Sigmoid colon (tissue), 7 donors: ENCODE data around the gene NELFCD. TPM values are rescaled to one million over a fixed set of nuclear protein-coding genes. Genes with fewer than 3 reads are reported as not detected.

Source experiments
- DNase-seq: peaks from one replicate; pipeline ENCODE4 v3.0.0-alpha.2; 2019
- H3K27ac ChIP-seq, 4 donors: fragments of 200-600 bp; sonication (generic); one replicate each; pipeline ENCODE4 v1.5.1; 2016 to 2019; ENCODE audit warnings: mild to moderate bottlenecking in 1 of 4
- H3K27me3 ChIP-seq, 3 donors: fragments of 200-600 bp; sonication (generic); one replicate each; pipeline ENCODE4 v1.5.1; 2019; ENCODE audit warnings: mild to moderate bottlenecking in 1 of 3
- H3K36me3 ChIP-seq, 4 donors: fragments of 200-600 bp; sonication (generic); one replicate each; pipeline ENCODE4 v1.5.1; 2016 to 2019
- H3K4me1 ChIP-seq, 4 donors: fragments of 200-600 bp; sonication (generic); one replicate each; pipeline ENCODE4 v1.5.1; 2017 to 2019
- H3K4me3 ChIP-seq, 4 donors: fragments of 200-600 bp; sonication (generic); one replicate each; pipeline ENCODE4 v1.5.1; 2017 to 2019; ENCODE audit warnings: mild to moderate bottlenecking in 2 of 4, moderate library complexity in 1 of 4
- H3K9me3 ChIP-seq, 4 donors: fragments of 200-600 bp in 3 of 4; sonication (generic) in 3 of 4; one replicate each; pipeline versions ENCODE4 v1.5.1 to v1.6.1; 2013 to 2019
- EP300 ChIP-seq, 4 donors: sonication (generic); formaldehyde crosslinking; IDR thresholded peaks; one replicate each; pipeline ENCODE4 v1.6.1; 2017; ENCODE audit warnings: antibody characterized with exemption in 4 of 4
- POLR2A ChIP-seq, 2 donors: fragments of 450-650 bp; IDR thresholded peaks; one replicate each; pipeline ENCODE4 v1.6.1; 2016; ENCODE audit warnings: antibody characterized with exemption in 2 of 2, mild to moderate bottlenecking in 2 of 2, moderate library complexity in 2 of 2
- POLR2AphosphoS5 ChIP-seq, 4 donors: sonication (generic); formaldehyde crosslinking; IDR thresholded peaks; one replicate each; pipeline ENCODE4 v1.6.1; 2017; ENCODE audit warnings: antibody characterized with exemption in 4 of 4
- WGBS, 2 donors: extraction: QIAGEN DNeasy Blood & Tissue Kit; methylation state at CpG; one replicate each; pipeline ENCODE4 v1.1.7; 2013; 5-methylcytosine and 5-hydroxymethylcytosine counted together
- intact Hi-C: fragments of 100-400 bp; cut with DNase I; formaldehyde crosslinking; loops from one replicate; pipeline ENCODE4 v1.15.1; 2023
- polyA plus RNA-seq, 3 donors: library from polyadenylated mRNA; stranded (reverse); fragments of 200-250 nt; gene quantifications; one replicate each; pipeline ENCODE4 v1.2.3, GENCODE V29; 2013
- total RNA-seq, 4 donors: library from RNA; depleted of rRNA; stranded (reverse); fragments of >200 nt; gene quantifications; one replicate each; pipeline ENCODE4 v1.1.0, GENCODE V29; 2016
- TF ChIP-seq, protein P1 (sequence below), 4 experiments: fragments of 450-650 bp in 3 of 4; fragments of 200-600 bp in 1 of 4; IDR thresholded peaks; one replicate each; pipeline ENCODE4 v1.5.1; 2016 to 2019; ENCODE audit warnings: antibody characterized with exemption in 4 of 4, mild to moderate bottlenecking in 3 of 4, moderate library complexity in 2 of 4
- donor health status: healthy with polysubstance abuse.
- donor health status: Bipolar disorder and iron deficiency.
- donor health status: healthy.

Gene NELFCD
- total and polyA plus RNA-seq, 7 donors, result 22.7 to 53.2 (median 42.8) TPM

DNA sequence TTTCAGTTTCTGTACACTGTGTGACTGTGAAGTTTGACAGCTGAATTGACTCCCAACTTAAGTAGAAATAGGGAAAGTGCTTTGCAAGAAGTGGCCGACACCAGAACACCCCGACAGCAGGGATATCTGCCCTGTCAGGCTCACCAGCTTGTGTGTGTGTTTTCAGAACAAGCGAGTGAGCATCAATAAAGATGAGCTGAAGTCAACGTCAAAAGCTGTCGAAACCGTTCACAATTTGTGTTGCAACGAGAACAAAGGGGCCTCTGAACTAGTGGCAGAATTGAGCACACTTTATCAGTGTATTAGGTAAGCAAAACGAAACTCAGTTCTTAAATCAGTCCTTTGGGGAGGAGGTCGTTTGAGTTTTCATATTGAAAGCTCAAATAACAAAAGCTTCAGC is 10.7 kb downstream of the NELFCD start:
- Histone ChIP-seq H3K4me1 (no peaks in the 10 kb centered on the region), H3K27ac (no peak overlapping the region), H3K9me3 (no peaks in the 10 kb centered on the region), H3K36me3 (peaks cover 41 to 100% (median 82%) of the 10 kb centered on the region in 4 donors), H3K27me3 (no peaks in the 10 kb centered on the region), H3K4me3 (no peak overlapping the region)
- TF ChIP-seq, protein P1, sequence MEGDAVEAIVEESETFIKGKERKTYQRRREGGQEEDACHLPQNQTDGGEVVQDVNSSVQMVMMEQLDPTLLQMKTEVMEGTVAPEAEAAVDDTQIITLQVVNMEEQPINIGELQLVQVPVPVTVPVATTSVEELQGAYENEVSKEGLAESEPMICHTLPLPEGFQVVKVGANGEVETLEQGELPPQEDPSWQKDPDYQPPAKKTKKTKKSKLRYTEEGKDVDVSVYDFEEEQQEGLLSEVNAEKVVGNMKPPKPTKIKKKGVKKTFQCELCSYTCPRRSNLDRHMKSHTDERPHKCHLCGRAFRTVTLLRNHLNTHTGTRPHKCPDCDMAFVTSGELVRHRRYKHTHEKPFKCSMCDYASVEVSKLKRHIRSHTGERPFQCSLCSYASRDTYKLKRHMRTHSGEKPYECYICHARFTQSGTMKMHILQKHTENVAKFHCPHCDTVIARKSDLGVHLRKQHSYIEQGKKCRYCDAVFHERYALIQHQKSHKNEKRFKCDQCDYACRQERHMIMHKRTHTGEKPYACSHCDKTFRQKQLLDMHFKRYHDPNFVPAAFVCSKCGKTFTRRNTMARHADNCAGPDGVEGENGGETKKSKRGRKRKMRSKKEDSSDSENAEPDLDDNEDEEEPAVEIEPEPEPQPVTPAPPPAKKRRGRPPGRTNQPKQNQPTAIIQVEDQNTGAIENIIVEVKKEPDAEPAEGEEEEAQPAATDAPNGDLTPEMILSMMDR (IDR thresholded peaks at IDR 0.05), result no peak
- TF ChIP-seq POLR2A (IDR thresholded peaks at IDR 0.05) (no peak), EP300 (IDR thresholded peaks at IDR 0.05) (no peak), POLR2AphosphoS5 (IDR thresholded peaks at IDR 0.05) (no peak)
- WGBS, 2 donors, result 81 to 86% methylated on average over 9 of the region's 9 CpGs
- intact Hi-C loops, result no loop called here
- peak; percentile 18 for DNase-seq

DNA sequence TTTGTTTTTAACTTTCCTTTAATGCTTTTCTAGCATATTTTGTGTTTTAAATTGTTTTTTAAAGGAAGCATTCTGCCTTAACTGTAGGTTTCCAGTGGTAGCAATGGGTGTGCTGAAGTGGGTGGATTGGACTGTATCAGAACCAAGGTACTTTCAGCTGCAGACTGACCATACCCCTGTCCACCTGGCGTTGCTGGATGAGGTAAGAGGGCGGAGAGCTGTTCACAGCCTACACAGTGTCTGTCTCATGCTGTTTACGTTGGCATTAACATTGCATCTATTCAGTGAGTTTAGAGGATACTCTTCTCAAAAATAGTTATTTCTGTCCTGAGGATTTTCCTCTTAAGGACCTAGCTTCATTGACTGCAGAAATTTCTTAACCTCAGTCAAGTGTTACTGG is 11.9 kb downstream of the NELFCD start:
- 77 to 88% methylated on average over 3 of the region's 3 CpGs for WGBS, 2 donors
- Histone ChIP-seq H3K27me3 (no peaks in the 10 kb centered on the region), H3K9me3 (no peaks in the 10 kb centered on the region), H3K4me3 (no peak overlapping the region), H3K36me3 (peaks cover 48 to 100% (median 81%) of the 10 kb centered on the region in 4 donors), H3K27ac (no peak overlapping the region), H3K4me1 (no peaks in the 10 kb centered on the region)
- DNase-seq, result no peak
- intact Hi-C loops, result no loop called here
- TF ChIP-seq POLR2A (IDR thresholded peaks at IDR 0.05) (no peak), POLR2AphosphoS5 (IDR thresholded peaks at IDR 0.05) (no peak), EP300 (IDR thresholded peaks at IDR 0.05) (no peak)
- TF ChIP-seq, protein P1 (IDR thresholded peaks at IDR 0.05), result no peak

- intact Hi-C loops, result no loop called here
- peaks cover 48 to 100% (median 75%) of the 10 kb centered on the region in 4 donors for H3K36me3 ChIP-seq
- H3K27me3 ChIP-seq, result no peaks in the 10 kb centered on the region
- H3K4me1 ChIP-seq, result no peaks in the 10 kb centered on the region
- TF ChIP-seq, protein P1 (IDR thresholded peaks at IDR 0.05), result no peak
- TF ChIP-seq POLR2AphosphoS5 (IDR thresholded peaks at IDR 0.05) (no peak), EP300 (IDR thresholded peaks at IDR 0.05) (no peak), POLR2A (IDR thresholded peaks at IDR 0.05) (no peak)
- no peaks in the 10 kb centered on the region for H3K9me3 ChIP-seq
- WGBS, 2 donors, result 86 to 87% methylated on average over 23 of the region's 23 CpGs
- DNase-seq, result peak; percentile 56
- no peak overlapping the region for H3K27ac ChIP-seq
- no peak overlapping the region for H3K4me3 ChIP-seq
Measured at GRCh38 chr20:58993332-58994248, 12.5 kb downstream of the NELFCD start.

DNA sequence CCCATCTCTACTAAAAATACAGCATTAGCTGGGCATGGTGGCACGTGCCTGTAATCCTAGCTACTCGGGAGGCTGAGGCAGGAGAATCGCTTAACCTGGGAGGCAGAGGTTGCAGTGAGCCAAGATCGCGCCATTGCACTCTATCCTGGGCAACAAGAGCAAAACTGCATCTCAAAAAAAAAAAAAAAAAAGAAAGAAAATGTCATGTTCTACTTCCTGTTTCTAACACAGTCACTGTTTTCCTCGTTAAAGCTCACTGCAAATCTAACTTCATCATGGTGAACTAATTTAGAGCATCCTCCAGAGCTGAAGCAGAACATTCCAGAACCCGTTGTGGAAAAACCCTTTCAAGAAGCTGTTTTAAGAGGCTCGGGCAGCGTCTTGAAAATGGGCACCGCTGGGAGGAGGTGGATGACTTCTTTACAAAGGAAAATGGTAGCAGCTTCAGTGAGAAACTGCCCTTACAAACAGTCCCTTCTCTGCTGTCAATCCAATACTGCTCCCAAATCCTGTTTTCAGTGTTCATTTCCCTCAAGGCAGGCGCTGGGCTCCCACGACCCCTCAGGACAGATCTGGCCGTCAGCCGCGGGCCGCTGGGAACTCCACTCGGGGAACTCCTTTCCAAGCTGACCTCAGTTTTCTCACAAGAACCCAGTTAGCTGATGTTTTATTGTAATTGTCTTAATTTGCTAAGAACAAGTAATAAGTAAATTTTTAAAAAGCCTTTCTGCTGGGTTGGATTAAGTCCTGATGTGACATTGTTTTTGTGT is 13.5 kb downstream of the NELFCD start:
- TF ChIP-seq, protein P1 (IDR thresholded peaks at IDR 0.05), result no peak
- no peak for TF ChIP-seq POLR2AphosphoS5 (IDR thresholded peaks at IDR 0.05)
- TF ChIP-seq EP300 (IDR thresholded peaks at IDR 0.05), result no peak
- TF ChIP-seq POLR2A (IDR thresholded peaks at IDR 0.05), result no peak
- intact Hi-C loops, result no loop called here
- H3K9me3 ChIP-seq, result no peaks in the 10 kb centered on the region
- H3K27ac ChIP-seq, result no peak overlapping the region
- H3K36me3 ChIP-seq, result peaks cover 43 to 100% (median 75%) of the 10 kb centered on the region in 4 donors
- 85 to 88% methylated on average over 17 of the region's 17 CpGs for WGBS, 2 donors
- H3K4me3 ChIP-seq, result no peak overlapping the region
- no peaks in the 10 kb centered on the region for H3K27me3 ChIP-seq
- no peak for DNase-seq
- no peaks in the 10 kb centered on the region for H3K4me1 ChIP-seq
